ENCODE measurements around the gene TNIK.
A peak's percentile ranks its signal among the peaks of the same experiment; 100 is the strongest.

TNIK gene

DNA sequence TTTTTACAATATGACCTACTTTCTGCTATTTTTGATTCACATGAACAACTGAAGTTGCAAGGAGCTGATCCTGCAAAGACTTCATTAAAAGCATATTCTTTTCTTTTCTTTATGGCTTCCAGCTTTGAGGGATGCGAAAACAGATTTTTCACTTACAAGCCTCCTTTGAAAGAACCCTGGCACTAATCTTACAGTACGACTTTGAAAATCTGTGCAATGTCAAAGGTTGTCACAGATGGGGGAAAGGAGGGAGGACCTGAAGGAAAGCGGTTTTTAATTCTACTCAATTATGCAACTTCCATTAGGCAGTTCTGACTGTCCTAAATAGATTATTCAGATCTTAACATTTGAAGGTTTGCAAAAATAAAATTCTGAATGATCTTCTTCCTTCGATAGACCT lies 130.5 kb downstream of the TNIK start:
- H3K4me3 ChIP-seq (ENCODE audit: low read depth, low read length), result no peak overlapping the region
- no peak for DNase-seq (ENCODE audit: low read depth)
- TF ChIP-seq, protein P1, sequence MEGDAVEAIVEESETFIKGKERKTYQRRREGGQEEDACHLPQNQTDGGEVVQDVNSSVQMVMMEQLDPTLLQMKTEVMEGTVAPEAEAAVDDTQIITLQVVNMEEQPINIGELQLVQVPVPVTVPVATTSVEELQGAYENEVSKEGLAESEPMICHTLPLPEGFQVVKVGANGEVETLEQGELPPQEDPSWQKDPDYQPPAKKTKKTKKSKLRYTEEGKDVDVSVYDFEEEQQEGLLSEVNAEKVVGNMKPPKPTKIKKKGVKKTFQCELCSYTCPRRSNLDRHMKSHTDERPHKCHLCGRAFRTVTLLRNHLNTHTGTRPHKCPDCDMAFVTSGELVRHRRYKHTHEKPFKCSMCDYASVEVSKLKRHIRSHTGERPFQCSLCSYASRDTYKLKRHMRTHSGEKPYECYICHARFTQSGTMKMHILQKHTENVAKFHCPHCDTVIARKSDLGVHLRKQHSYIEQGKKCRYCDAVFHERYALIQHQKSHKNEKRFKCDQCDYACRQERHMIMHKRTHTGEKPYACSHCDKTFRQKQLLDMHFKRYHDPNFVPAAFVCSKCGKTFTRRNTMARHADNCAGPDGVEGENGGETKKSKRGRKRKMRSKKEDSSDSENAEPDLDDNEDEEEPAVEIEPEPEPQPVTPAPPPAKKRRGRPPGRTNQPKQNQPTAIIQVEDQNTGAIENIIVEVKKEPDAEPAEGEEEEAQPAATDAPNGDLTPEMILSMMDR (conservative IDR thresholded peaks at IDR 0.05; ENCODE audit: low read depth, low read length), result no peak

DNA sequence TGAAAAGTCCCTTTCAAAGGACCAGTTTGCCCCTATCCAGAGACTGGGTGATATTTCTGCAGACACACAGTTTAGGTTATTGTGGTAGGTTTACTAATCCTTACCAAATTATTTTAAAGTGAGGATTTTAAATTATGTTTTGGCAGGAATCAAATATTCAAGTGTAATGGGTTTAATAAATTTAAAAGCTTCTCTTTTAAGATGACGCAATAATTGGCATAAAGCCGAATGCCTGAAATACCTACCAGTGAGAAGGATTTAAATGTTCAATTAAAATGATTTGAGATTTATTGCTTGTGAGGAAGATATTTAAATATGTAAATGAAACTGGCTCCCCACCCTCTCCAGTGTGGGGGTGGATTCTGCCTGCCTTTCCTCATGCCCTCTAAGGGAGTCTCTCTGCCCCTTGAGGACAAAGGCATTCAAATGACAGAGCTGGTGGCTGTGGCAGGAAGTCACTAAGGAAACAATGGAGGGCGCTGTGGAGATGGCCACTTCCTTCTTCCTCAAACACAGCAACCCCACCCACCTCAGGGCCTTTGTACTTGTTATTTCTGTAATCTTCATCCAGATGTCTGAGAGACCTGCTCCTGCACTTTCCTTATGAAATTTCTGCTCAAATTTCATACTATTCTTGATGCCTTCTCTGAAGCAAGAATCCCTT lies 131.7 kb downstream of the TNIK start:
- peak; percentile 34 for DNase-seq (ENCODE audit: low read depth)
- H3K4me3 ChIP-seq (ENCODE audit: low read depth, low read length), result no peak overlapping the region
- TF ChIP-seq, protein P1 (conservative IDR thresholded peaks at IDR 0.05; ENCODE audit: low read depth, low read length), result peak; percentile 10

DNA sequence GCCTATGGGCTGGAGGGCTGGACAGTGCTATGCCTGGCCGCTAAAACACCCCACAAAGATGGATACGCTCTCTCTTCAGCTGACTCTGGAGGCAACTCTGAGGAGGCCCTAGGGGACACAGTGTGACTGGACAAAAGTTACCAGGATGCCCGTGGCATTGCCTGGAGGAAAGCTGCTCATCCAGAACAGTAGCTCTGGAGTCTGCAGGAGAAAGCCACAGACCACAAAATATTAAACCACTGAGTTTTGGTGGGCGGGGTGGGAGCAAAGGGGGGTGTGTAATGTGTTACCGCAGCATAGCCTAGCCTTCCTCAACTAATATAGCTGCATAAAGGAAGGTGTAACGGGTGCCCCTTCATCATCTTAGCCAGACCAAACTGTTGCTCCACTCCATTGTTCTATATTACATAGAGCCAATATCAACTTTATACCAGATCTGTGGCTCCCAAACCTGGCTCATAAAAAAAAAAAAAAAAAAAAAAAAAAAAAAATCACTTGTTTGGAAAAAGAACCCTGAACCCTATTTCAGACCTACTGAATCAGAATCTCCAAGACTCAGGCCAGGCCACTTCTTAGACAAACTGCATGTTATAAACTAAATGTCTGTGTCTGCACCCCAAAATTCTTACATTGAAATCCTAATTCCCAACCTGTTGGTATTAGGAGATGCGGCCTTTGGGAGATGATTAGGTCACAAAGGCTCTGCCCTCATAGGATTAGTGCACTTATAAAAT lies 132.6 kb downstream of the TNIK start:
- DNase-seq (ENCODE audit: low read depth), result no peak
- no peak overlapping the region for H3K4me3 ChIP-seq (ENCODE audit: low read depth, low read length)
- TF ChIP-seq, protein P1 (conservative IDR thresholded peaks at IDR 0.05; ENCODE audit: low read depth, low read length), result no peak

DNA sequence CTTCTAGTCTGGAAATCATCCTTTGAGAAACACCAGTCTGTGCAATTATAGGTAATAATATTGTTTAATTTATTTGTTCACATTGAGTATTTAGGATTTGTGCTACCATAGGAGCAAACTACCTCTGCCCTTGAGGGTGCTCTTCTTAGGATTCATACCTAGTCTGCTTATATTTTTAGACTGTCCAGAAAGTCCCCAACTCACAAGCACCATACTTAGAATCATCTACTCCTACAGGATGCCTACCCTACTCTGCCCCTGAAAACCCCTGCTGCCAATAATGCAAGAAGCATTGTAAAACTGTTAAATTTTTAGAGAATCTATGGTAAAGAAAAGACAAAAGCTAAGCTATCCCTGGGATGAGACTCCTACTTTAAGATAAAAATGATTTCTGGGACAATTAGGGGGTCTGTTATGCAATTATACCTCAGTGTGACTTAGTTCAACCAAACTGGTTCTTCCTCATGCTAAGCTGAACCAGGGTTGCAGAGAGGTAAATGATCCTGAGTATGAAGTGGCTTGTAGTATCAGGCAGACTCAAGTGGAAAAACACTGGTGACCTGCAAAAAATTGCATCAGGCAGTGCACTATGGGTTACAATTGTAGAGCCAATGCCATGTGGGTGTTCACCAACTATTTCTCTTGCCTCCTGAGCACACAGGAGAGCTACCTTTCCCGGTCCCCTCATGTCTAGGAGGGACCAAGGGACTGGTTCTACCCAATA lies 133.3 kb downstream of the TNIK start:
- H3K4me3 ChIP-seq (ENCODE audit: low read depth, low read length), result no peak overlapping the region
- no peak for DNase-seq (ENCODE audit: low read depth)
- TF ChIP-seq, protein P1 (conservative IDR thresholded peaks at IDR 0.05; ENCODE audit: low read depth, low read length), result no peak

DNA sequence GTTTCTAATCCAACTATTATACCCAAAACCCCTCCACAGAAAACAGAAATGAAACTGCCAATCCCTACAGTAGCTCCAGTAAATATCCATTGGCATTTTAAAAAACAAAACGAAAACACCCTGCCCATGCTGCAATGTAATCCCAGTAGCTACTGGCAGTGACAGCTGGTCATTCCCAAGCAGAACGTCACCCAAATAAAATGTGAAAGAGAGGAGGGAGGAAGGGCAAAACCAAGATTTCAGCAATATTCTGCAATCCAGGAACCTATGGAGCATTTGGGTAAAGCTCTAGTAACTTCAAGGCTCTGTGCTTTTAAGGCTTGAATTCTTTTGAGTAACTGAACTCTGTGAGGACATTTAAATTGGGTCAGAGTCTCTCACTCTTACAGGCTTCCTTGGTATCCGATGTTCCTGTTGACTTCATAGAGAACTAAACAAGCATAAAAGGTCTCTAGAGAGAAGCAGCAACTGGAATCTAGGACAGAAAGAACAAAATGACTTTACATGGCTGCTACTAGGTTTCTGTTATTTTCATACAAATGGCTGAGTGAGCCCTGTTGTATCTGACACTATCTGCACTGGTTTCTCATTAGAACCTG lies 136.2 kb downstream of the TNIK start:
- no peak overlapping the region for H3K4me3 ChIP-seq (ENCODE audit: low read depth, low read length)
- DNase-seq (ENCODE audit: low read depth), result peak; percentile 34
- TF ChIP-seq, protein P1 (conservative IDR thresholded peaks at IDR 0.05; ENCODE audit: low read depth, low read length), result no peak

DNA sequence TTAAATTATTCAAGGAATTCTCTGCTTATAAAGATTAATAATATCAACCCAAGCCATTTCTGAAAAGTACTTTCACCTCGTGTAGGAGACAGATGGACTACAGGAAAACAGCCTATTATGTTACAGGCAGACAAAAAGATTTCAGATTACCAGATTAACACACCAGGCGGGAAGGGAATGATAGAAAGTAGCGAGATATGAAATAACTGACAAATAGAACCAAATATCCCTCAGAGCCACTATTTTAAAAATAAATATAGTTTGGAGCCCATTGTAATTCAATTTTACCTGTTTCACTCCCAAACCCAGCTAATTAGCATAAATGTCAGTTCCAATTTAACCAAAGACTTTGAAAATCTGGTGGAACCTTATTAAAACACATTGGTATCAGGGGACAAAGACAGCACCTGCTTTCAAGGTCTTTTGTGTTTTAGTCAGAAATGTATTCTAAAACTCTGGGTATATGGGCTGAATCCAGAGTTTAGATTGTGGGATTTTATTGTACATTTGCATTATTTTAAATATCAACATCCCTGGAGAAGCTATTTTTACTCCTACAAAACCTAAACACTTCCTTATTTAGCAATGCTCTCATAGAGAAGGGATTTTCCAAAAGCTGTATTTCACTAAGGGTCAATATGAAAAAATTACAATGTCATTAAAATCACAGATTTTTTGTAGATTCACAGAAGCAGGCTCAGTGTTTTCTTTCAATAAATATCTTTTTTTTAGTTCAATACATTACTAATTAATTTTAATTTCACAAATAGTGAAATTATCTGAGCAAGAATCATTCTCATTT lies 138.4 kb downstream of the TNIK start:
- DNase-seq (ENCODE audit: low read depth), result no peak

More for the DNA sequence above, 138.4 kb downstream of the TNIK start:
- no peak overlapping the region for H3K4me3 ChIP-seq (ENCODE audit: low read depth, low read length)
- TF ChIP-seq, protein P1 (conservative IDR thresholded peaks at IDR 0.05; ENCODE audit: low read depth, low read length), result no peak

All from choroid plexus epithelial cell (primary cell).